IMR-90 (cell line): ENCODE data around the gene TMEM62. TPM values are rescaled to one million over a fixed set of nuclear protein-coding genes. Genes with fewer than 3 reads are reported as not detected.

Experiments used
- ATAC-seq: fragments of 200-7000 bp; cut with Tn5 transposase; 2 replicates; pipeline ENCODE4 v1.9.1; 2020; ENCODE audit warnings: low read depth, mild to moderate bottlenecking, moderate library complexity
- BruUV-seq: library from RNA; stranded (reverse); fragments of 400-500 nt; replicated peaks from 2 replicates; lab custom pipeline; 2021; lab: Mats Ljungman, UMichigan
- CTCF ChIA-PET: fragments of 300-600 bp; formaldehyde crosslinking; extraction: SDS; loops from one replicate; lab custom pipeline; 2021; ENCODE audit warnings: antibody characterized with exemption; lab: Yijun Ruan, JAX
- POLR2A ChIA-PET: fragments of 300-600 bp; sonication (Branson Sonifier 250); formaldehyde crosslinking; loops from one replicate; lab custom pipeline; 2022; ENCODE audit warnings: antibody characterized with exemption; ENCODE audit not compliant: unreplicated experiment; lab: Charles Lee
- DNase-seq: peaks from one replicate; pipeline ENCODE4 v3.0.0; 2013
- H2AFZ ChIP-seq: replicated peaks from 2 replicates; pipeline ENCODE3; 2013; ENCODE audit warnings: low read length, mild to moderate bottlenecking; ENCODE audit not compliant: poor library complexity
- H2AK5ac ChIP-seq: 2 replicates; pipeline ENCODE4 v1.6.1; 2013; ENCODE audit warnings: low read depth, low read length, inconsistent platforms
- H2AK9ac ChIP-seq: replicated peaks from 2 replicates; pipeline ENCODE3; 2013; ENCODE audit warnings: mild to moderate bottlenecking, low read depth, low read length, moderate library complexity; ENCODE audit not compliant: poor library complexity
- H2BK120ac ChIP-seq: 2 replicates; pipeline ENCODE4 v1.6.1; 2013; ENCODE audit warnings: low read depth, low read length, inconsistent platforms
- H2BK15ac ChIP-seq: 3 replicates; pipeline ENCODE4 v1.6.1; 2013; ENCODE audit warnings: low read depth, low read length, inconsistent platforms
- H2BK20ac ChIP-seq: 2 replicates; pipeline ENCODE4 v1.6.1; 2013; ENCODE audit warnings: low read depth, mild to moderate bottlenecking, inconsistent platforms, low read length, moderate library complexity
- H2BK5ac ChIP-seq: 2 replicates; pipeline ENCODE4 v1.6.1; 2013; ENCODE audit warnings: mild to moderate bottlenecking, low read depth, low read length, inconsistent platforms; ENCODE audit not compliant: poor library complexity, severe bottlenecking
- H3K14ac ChIP-seq: replicated peaks from 2 replicates; pipeline ENCODE4 v1.6.1; 2013; ENCODE audit warnings: low read depth, low read length, inconsistent platforms
- H3K18ac ChIP-seq: 2 replicates; pipeline ENCODE4 v1.6.1; 2013; ENCODE audit warnings: low read depth, low read length, control low read depth
- H3K23ac ChIP-seq: 2 replicates; pipeline ENCODE4 v1.6.1; 2013; ENCODE audit warnings: low read depth, low read length, inconsistent platforms
- H3K27ac ChIP-seq: 2 replicates; pipeline ENCODE4 v1.5.1; 2013; ENCODE audit warnings: mild to moderate bottlenecking, control low read depth, low read length; ENCODE audit not compliant: insufficient read depth
- H3K27me3 ChIP-seq: 2 replicates; pipeline ENCODE4 v1.6.1; 2013; ENCODE audit warnings: low read length; ENCODE audit not compliant: control insufficient read depth, insufficient read depth
- H3K36me3 ChIP-seq: 2 replicates; pipeline ENCODE4 v1.6.1; 2013; ENCODE audit warnings: low read length, mixed read lengths; ENCODE audit not compliant: control insufficient read depth, insufficient read depth
- H3K4ac ChIP-seq: 2 replicates; pipeline ENCODE4 v1.6.1; 2013; ENCODE audit warnings: low read depth, low read length, inconsistent platforms
- H3K4me1 ChIP-seq: 2 replicates; pipeline ENCODE4 v1.6.1; 2013; ENCODE audit warnings: low read length, mixed read lengths; ENCODE audit not compliant: control insufficient read depth, insufficient read depth
- H3K4me2 ChIP-seq: 2 replicates; pipeline ENCODE4 v1.6.1; 2013; ENCODE audit warnings: low read depth, mild to moderate bottlenecking, control low read depth, low read length, moderate library complexity
- H3K4me3 ChIP-seq: 2 replicates; pipeline ENCODE4 v1.5.1; 2013; ENCODE audit warnings: low read depth, mild to moderate bottlenecking, control low read depth, low read length, moderate library complexity; ENCODE audit not compliant: insufficient read depth
- H3K56ac ChIP-seq: 2 replicates; pipeline ENCODE4 v1.6.1; 2013; ENCODE audit warnings: low read length, inconsistent platforms; ENCODE audit not compliant: insufficient read depth; ENCODE audit errors: extremely low read depth
- H3K79me1 ChIP-seq, 2 experiments: 2 replicates each; pipeline ENCODE4 v1.6.1; 2013; ENCODE audit warnings: low read length in 2 of 2, inconsistent platforms in 1 of 2, low read depth in 1 of 2
- H3K9ac ChIP-seq: 2 replicates; pipeline ENCODE4 v1.6.1; 2013; ENCODE audit warnings: low read depth, low read length, control low read depth
- H3K9me1 ChIP-seq: 2 replicates; pipeline ENCODE4 v1.6.1; 2013; ENCODE audit warnings: low read length, inconsistent platforms; ENCODE audit not compliant: insufficient read depth
- H3K9me3 ChIP-seq: 2 replicates; pipeline ENCODE4 v1.6.1; 2013; ENCODE audit warnings: low read length; ENCODE audit not compliant: control insufficient read depth, insufficient read depth
- H4K20me1 ChIP-seq: 2 replicates; pipeline ENCODE4 v1.6.1; 2013; ENCODE audit warnings: low read length, inconsistent platforms; ENCODE audit not compliant: insufficient read depth
- H4K5ac ChIP-seq: 2 replicates; pipeline ENCODE4 v1.6.1; 2013; ENCODE audit warnings: mild to moderate bottlenecking, low read depth, low read length, control low read depth
- H4K8ac ChIP-seq, 2 experiments: 2 replicates each; pipeline ENCODE4 v1.6.1; 2013; ENCODE audit warnings: low read depth in 2 of 2, low read length in 2 of 2, control low read depth in 1 of 2, inconsistent platforms in 1 of 2
- H4K91ac ChIP-seq: 2 replicates; pipeline ENCODE4 v1.6.1; 2013; ENCODE audit warnings: low read depth, low read length, inconsistent platforms; ENCODE audit not compliant: insufficient read depth
- BHLHE40 ChIP-seq: fragments of 150-350 bp; IDR thresholded peaks from 2 replicates; pipeline ENCODE4 v1.6.1; 2016; ENCODE audit warnings: mild to moderate bottlenecking, low read depth, low read length
- CHD1 ChIP-seq: IDR thresholded peaks from 2 replicates; pipeline ENCODE4 v1.6.1; 2012; ENCODE audit warnings: low read depth, low read length, improper control_type of control experiment
- FOS ChIP-seq: fragments of 150-350 bp; IDR thresholded peaks from 2 replicates; pipeline ENCODE4 v1.6.1; 2016; ENCODE audit warnings: low read depth, low read length
- MAFK ChIP-seq: IDR thresholded peaks from 2 replicates; pipeline ENCODE4 v1.6.1; 2012; ENCODE audit warnings: low read depth, low read length, improper control_type of control experiment
- MAZ ChIP-seq: IDR thresholded peaks from 2 replicates; pipeline ENCODE4 v1.6.1; 2012; ENCODE audit warnings: low read depth, mild to moderate bottlenecking, low read length, improper control_type of control experiment, moderate library complexity, borderline replicate concordance
- MXI1 ChIP-seq: IDR thresholded peaks from 2 replicates; pipeline ENCODE4 v1.6.1; 2012; ENCODE audit warnings: low read depth, mild to moderate bottlenecking, low read length, moderate library complexity, borderline replicate concordance
- NFE2L2 ChIP-seq: fragments of 150-350 bp; IDR thresholded peaks from 2 replicates; pipeline ENCODE4 v1.6.1; 2016; ENCODE audit warnings: low read depth, mild to moderate bottlenecking, low read length
- POLR2A ChIP-seq: IDR thresholded peaks from 2 replicates; pipeline ENCODE4 v1.6.1; 2012; ENCODE audit warnings: mild to moderate bottlenecking, low read depth, low read length
- RAD21 ChIP-seq: IDR thresholded peaks from 2 replicates; pipeline ENCODE4 v1.6.1; 2012; ENCODE audit warnings: low read length, improper control_type of control experiment
- RCOR1 ChIP-seq: IDR thresholded peaks from 2 replicates; pipeline ENCODE4 v1.6.1; 2012; ENCODE audit warnings: mild to moderate bottlenecking, low read length, improper control_type of control experiment; ENCODE audit not compliant: insufficient replicate concordance
- RFX5 ChIP-seq: IDR thresholded peaks from 2 replicates; pipeline ENCODE4 v1.8.0; 2012; ENCODE audit warnings: low read depth, mild to moderate bottlenecking, low read length, moderate library complexity
- SMC3 ChIP-seq: fragments of 150-350 bp; IDR thresholded peaks from 2 replicates; pipeline ENCODE4 v1.6.1; 2016; ENCODE audit warnings: low read depth, mild to moderate bottlenecking, antibody characterized with exemption, low read length, moderate library complexity
- WGBS, 2 experiments: methylation state at CpG; one replicate each; pipeline versions ENCODE4 v1.1.5 to v1.1.7; 2013; ENCODE audit warnings: missing lambda C conversion rate in 2 of 2; ENCODE audit not compliant: insufficient read length in 1 of 2; ENCODE audit errors: extremely low coverage in 2 of 2; 5-methylcytosine and 5-hydroxymethylcytosine counted together
- dilution Hi-C: fragments of 300-500 bp; cut with HindIII; formaldehyde crosslinking; loops from one replicate; pipeline ENCODE4 v1.14.3; 2018; ENCODE audit warnings: low sequenced_read_pairs; ENCODE audit not compliant: unreplicated experiment
- in situ Hi-C: fragments of 300-500 bp; cut with MboI; formaldehyde crosslinking; loops from 3 replicates; pipeline ENCODE4 v1.14.3; 2019; ENCODE audit warnings: low sequenced_read_pairs, inconsistent platforms, mixed read lengths
- intact Hi-C: fragments of 100-400 bp; cut with micrococcal nuclease; formaldehyde crosslinking; loops from 2 replicates; pipeline ENCODE4 v1.10.0; 2022
- polyA plus RNA-seq, 3 experiments: library from polyadenylated mRNA; depleted of rRNA; stranded (reverse); fragments of >200 nt; gene quantifications; 2 replicates each; pipeline ENCODE4 v1.2.3, GENCODE V29; 2012; ENCODE audit warnings: low replicate concordance in 1 of 3
- total RNA-seq: library from RNA; depleted of rRNA; stranded (reverse); fragments of >200 nt; gene quantifications from 2 replicates; pipeline ENCODE4 v1.2.3, GENCODE V29; 2012
- TF ChIP-seq, protein P1 (sequence below): conservative IDR thresholded peaks from 2 replicates; pipeline ENCODE4 v1.5.1; 2012; ENCODE audit warnings: mild to moderate bottlenecking, low read depth, low read length, improper control_type of control experiment
- TF ChIP-seq, protein P2 (sequence below): fragments of 150-350 bp; IDR thresholded peaks from 2 replicates; pipeline ENCODE4 v1.6.1; 2017; ENCODE audit warnings: mild to moderate bottlenecking, antibody characterized with exemption, low read length, low read depth
- TF ChIP-seq, protein P3 (sequence below): fragments of 150-350 bp; IDR thresholded peaks from 2 replicates; pipeline ENCODE4 v1.6.1; 2016; ENCODE audit warnings: low read depth, mild to moderate bottlenecking, low read length, moderate library complexity, borderline replicate concordance

TMEM62 gene
- total and polyA plus RNA-seq, 2 of the 4 experiments (the other 2 are of a cell fraction) = 3.7 to 5.6 TPM

DNA sequence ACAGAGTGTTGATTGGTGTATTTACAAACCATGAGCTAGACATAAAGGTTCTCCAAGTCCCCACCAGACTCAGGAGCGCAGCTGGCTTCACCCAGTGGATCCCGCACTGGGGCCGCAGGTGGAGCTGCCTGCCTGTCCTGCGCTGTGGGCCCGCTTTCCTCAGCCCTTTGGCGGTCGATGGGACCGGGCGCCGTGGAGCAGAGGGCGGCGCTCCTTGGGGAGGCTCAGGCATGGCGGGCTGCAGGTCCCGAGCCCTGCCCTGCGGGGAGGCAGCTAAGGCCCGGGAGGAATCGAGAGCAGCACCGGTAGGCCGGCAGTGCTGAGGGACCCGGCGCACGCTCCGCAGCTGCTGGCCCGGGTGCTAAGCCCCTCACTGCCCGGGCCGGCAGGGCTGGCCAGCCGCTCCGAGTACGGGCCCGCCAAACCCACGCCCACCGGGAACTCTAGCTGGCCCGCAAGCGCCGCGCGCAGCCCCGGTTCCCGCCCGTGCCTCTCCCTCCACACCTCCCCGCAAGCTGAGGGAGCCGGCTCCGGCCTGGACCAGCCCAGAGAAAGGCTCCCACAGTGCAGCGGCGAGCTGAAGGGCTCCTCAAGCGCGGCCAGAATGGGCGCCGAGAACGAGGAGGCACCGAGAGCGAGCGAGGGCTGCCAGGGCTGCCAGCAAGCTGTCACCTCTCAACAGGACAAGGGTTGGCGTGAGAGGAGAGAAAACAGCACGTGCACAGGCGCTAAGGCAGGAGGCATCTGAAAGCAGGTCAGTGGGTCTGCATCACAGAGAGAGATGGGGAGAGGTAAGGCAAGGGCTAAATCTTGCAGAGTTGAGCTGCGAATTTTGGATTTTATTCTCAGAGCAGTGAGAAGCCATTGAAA lies 93.3 kb downstream of the TMEM62 start:
- no peak overlapping the region for H3K4me2 ChIP-seq
- DNase-seq = no peak
- in situ Hi-C loops = no loop called here
- H2AK5ac ChIP-seq = no peak overlapping the region
- H3K9me1 ChIP-seq = no peaks in the 10 kb centered on the region
- no peak overlapping the region for H3K18ac ChIP-seq
- no peaks in the 10 kb centered on the region for H3K36me3 ChIP-seq
- no peak overlapping the region for H3K4ac ChIP-seq
- no peak for ATAC-seq
- no peak overlapping the region for H3K23ac ChIP-seq
- H3K9me3 ChIP-seq = no peaks in the 10 kb centered on the region
- 94% methylated on average over 29 of the region's 57 CpGs; no CpG with 5 or more reads in 1 of the 2 experiments for WGBS, 2 experiments
- H2BK20ac ChIP-seq = no peak overlapping the region
- H2BK5ac ChIP-seq = no peak overlapping the region
- no peak overlapping the region for H2AFZ ChIP-seq
- dilution Hi-C loops = no loop called here
- ChIA-PET POLR2A (no interaction called here), CTCF (interaction anchor here (3.5 kb wide), 1 partner anchor 58 kb away, joined by 37 read pairs; no protein-coding TSS in a partner anchor)
- no peaks in the 10 kb centered on the region for H4K20me1 ChIP-seq
- no peak overlapping the region for H3K14ac ChIP-seq
- H4K91ac ChIP-seq = no peak overlapping the region
- no peak overlapping the region for H3K4me3 ChIP-seq
- no peak overlapping the region for H3K9ac ChIP-seq
- intact Hi-C loops = no loop called here
- no peak overlapping the region for H4K8ac ChIP-seq
- no peaks in the 10 kb centered on the region for H3K4me1 ChIP-seq
- no peak overlapping the region for H3K56ac ChIP-seq
- no peak overlapping the region for H2BK15ac ChIP-seq
- no TSS peak for BruUV-seq
- H3K27ac ChIP-seq = no peak overlapping the region
- H3K79me1 ChIP-seq = no peaks in the 10 kb centered on the region
- no peak overlapping the region for H2AK9ac ChIP-seq
- H3K27me3 ChIP-seq = peaks cover 25% of the 10 kb centered on the region
- H2BK120ac ChIP-seq = no peak overlapping the region
- H4K5ac ChIP-seq = no peak overlapping the region
- TF ChIP-seq, protein P1, sequence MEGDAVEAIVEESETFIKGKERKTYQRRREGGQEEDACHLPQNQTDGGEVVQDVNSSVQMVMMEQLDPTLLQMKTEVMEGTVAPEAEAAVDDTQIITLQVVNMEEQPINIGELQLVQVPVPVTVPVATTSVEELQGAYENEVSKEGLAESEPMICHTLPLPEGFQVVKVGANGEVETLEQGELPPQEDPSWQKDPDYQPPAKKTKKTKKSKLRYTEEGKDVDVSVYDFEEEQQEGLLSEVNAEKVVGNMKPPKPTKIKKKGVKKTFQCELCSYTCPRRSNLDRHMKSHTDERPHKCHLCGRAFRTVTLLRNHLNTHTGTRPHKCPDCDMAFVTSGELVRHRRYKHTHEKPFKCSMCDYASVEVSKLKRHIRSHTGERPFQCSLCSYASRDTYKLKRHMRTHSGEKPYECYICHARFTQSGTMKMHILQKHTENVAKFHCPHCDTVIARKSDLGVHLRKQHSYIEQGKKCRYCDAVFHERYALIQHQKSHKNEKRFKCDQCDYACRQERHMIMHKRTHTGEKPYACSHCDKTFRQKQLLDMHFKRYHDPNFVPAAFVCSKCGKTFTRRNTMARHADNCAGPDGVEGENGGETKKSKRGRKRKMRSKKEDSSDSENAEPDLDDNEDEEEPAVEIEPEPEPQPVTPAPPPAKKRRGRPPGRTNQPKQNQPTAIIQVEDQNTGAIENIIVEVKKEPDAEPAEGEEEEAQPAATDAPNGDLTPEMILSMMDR = no peak
- TF ChIP-seq SMC3 (no peak), FOS (no peak), BHLHE40 (no peak), RCOR1 (no peak), MAFK (no peak), MXI1 (no peak), MAZ (no peak), CHD1 (no peak), POLR2A (no peak), NFE2L2 (no peak), RFX5 (no peak), RAD21 (no peak)
- TF ChIP-seq, protein P2, sequence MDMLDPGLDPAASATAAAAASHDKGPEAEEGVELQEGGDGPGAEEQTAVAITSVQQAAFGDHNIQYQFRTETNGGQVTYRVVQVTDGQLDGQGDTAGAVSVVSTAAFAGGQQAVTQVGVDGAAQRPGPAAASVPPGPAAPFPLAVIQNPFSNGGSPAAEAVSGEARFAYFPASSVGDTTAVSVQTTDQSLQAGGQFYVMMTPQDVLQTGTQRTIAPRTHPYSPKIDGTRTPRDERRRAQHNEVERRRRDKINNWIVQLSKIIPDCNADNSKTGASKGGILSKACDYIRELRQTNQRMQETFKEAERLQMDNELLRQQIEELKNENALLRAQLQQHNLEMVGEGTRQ = no peak
- TF ChIP-seq, protein P3, sequence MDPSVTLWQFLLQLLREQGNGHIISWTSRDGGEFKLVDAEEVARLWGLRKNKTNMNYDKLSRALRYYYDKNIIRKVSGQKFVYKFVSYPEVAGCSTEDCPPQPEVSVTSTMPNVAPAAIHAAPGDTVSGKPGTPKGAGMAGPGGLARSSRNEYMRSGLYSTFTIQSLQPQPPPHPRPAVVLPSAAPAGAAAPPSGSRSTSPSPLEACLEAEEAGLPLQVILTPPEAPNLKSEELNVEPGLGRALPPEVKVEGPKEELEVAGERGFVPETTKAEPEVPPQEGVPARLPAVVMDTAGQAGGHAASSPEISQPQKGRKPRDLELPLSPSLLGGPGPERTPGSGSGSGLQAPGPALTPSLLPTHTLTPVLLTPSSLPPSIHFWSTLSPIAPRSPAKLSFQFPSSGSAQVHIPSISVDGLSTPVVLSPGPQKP = no peak
